Natural killer cell (primary cell): ENCODE measurements around the gene PSME3. TPM values are rescaled to one million over a fixed set of nuclear protein-coding genes. Genes with fewer than 3 reads are reported as not detected.
A peak's percentile ranks its signal among the peaks of the same experiment; 100 is the strongest.

Experiments used
- ATAC-seq, 3 donors: fragments of 150-1000 bp in 2 of 3; fragments of 200-7000 bp in 1 of 3; cut with Tn5 transposase; 1 replicate in 1 of 3; 2 replicates in 2 of 3; pipeline ENCODE4 v1.10.0; 2021; ENCODE audit warnings: mild to moderate bottlenecking in 2 of 3, moderate library complexity in 2 of 3
- DNase-seq, 2 donors: peaks; one replicate each; pipeline versions ENCODE4 v3.0.0 to v3.0.0-alpha.2; 2013 to 2021; ENCODE audit warnings: mixed read lengths in 1 of 2
- H3K27ac ChIP-seq: one replicate; pipeline ENCODE4 v1.5.1; 2013; ENCODE audit warnings: mild to moderate bottlenecking, low read length
- H3K27me3 ChIP-seq: one replicate; pipeline ENCODE4 v1.6.1; 2013; ENCODE audit warnings: low read length; ENCODE audit not compliant: control insufficient read depth, insufficient read depth
- H3K36me3 ChIP-seq: one replicate; pipeline ENCODE4 v1.6.1; 2013; ENCODE audit warnings: low read length; ENCODE audit not compliant: control insufficient read depth, insufficient read depth
- H3K4me1 ChIP-seq: one replicate; pipeline ENCODE4 v1.6.1; 2013; ENCODE audit warnings: low read length; ENCODE audit not compliant: control insufficient read depth, insufficient read depth
- H3K4me3 ChIP-seq: one replicate; pipeline ENCODE4 v1.5.1; 2013; ENCODE audit warnings: low read length
- H3K9me3 ChIP-seq: one replicate; pipeline ENCODE4 v1.6.1; 2013; ENCODE audit warnings: low read length; ENCODE audit not compliant: control insufficient read depth, insufficient read depth
- H3K27ac Mint-ChIP-seq, 2 donors: one replicate each; pipeline ENCODE4 v1.8.0; 2022; ENCODE audit warnings: mild to moderate bottlenecking in 2 of 2, mixed read lengths in 2 of 2, moderate library complexity in 1 of 2
- H3K27me3 Mint-ChIP-seq, 2 donors: one replicate each; pipeline ENCODE4 v1.8.0; 2022; ENCODE audit warnings: low read depth in 2 of 2, mixed read lengths in 2 of 2
- H3K36me3 Mint-ChIP-seq: one replicate; pipeline ENCODE4 v1.8.0; 2022; ENCODE audit warnings: mixed read lengths
- H3K4me1 Mint-ChIP-seq, 2 donors: one replicate each; pipeline ENCODE4 v1.8.0; 2022; ENCODE audit warnings: mixed read lengths in 2 of 2
- H3K4me3 Mint-ChIP-seq: one replicate; pipeline ENCODE4 v1.8.0; 2022; ENCODE audit warnings: mild to moderate bottlenecking, moderate library complexity, mixed read lengths
- H3K9me3 Mint-ChIP-seq, 2 donors: one replicate each; pipeline ENCODE4 v1.8.0; 2022; ENCODE audit warnings: mixed read lengths in 2 of 2
- WGBS: methylation state at CpG from one replicate; pipeline ENCODE4 v1.1.7; 2013; ENCODE audit warnings: missing lambda C conversion rate; ENCODE audit not compliant: insufficient coverage; 5-methylcytosine and 5-hydroxymethylcytosine counted together
- intact Hi-C: fragments of 100-400 bp; cut with micrococcal nuclease; formaldehyde crosslinking; loops from one replicate; pipeline ENCODE4 v1.14.2; 2022
- total RNA-seq, 4 donors: library from RNA; stranded (reverse); fragments of 120-200 nt in 1 of 4; gene quantifications; one replicate each; pipeline versions ENCODE4 v1.2.3 to v1.2.4, GENCODE V29; 2013 to 2022
- TF ChIP-seq, protein P1 (sequence below): fragments of 200-600 bp; IDR thresholded peaks from one replicate; pipeline ENCODE4 v1.8.0; 2022; ENCODE audit warnings: antibody characterized with exemption

The PSME3 gene
- total RNA-seq, 3 donors from 2014 or later (not counting 1 experiment from before 2014, with no cell fraction given): 82.8 to 92.5 (median 90.6) TPM

DNA sequence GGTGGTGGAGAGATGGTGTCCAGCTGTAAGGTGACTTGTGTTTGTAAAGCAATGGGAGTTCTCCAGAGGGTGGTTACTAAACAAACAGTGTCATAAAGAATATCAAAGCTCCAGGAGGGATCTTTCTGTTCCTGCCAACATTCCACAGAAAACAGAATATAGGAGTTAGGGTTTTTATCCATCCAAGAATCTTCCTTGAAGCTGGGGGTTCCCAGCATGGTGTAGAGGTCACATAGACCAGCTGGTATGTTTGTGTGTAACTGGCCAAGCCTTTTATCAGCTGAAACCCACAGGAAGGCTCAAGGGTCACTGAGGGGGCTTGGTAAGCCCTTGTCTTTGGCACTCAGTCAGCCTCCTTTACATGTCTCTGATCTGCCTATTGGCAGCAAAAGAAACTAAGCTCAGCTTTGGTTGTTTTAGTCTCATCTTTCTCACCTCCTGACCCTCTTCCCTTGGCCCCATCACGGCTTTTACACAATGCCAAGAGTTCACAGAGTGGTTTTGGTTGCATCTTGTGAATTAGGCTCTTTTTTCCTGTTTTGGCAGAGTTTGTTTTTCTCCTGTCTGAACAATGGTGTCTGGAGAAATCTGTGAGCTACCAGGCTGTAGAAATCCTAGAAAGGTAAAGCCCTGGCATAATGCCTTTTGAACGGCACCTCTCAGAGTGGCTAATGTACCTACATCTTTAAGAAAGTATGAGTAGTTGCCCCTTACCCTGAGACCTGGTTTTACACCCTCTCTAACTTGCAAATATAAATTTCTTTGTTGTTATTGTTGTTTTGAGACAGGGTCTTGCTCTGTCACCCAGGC is 29.9 kb upstream of the PSME3 start:
- intact Hi-C loops: no loop called here
- no peak overlapping the region for H3K27ac ChIP-seq
- no peaks in the 10 kb centered on the region for H3K36me3 ChIP-seq
- H3K4me3 Mint-ChIP-seq: no peak overlapping the region
- DNase-seq (no peak), ATAC-seq (no peak)
- H3K4me1 Mint-ChIP-seq: peaks cover 7% of the 10 kb centered on the region in 2 donors
- H3K4me1 ChIP-seq: peaks cover 8% of the 10 kb centered on the region
- H3K4me3 ChIP-seq: no peak overlapping the region
- TF ChIP-seq, protein P1, sequence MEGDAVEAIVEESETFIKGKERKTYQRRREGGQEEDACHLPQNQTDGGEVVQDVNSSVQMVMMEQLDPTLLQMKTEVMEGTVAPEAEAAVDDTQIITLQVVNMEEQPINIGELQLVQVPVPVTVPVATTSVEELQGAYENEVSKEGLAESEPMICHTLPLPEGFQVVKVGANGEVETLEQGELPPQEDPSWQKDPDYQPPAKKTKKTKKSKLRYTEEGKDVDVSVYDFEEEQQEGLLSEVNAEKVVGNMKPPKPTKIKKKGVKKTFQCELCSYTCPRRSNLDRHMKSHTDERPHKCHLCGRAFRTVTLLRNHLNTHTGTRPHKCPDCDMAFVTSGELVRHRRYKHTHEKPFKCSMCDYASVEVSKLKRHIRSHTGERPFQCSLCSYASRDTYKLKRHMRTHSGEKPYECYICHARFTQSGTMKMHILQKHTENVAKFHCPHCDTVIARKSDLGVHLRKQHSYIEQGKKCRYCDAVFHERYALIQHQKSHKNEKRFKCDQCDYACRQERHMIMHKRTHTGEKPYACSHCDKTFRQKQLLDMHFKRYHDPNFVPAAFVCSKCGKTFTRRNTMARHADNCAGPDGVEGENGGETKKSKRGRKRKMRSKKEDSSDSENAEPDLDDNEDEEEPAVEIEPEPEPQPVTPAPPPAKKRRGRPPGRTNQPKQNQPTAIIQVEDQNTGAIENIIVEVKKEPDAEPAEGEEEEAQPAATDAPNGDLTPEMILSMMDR: no peak
- H3K36me3 Mint-ChIP-seq: no peaks in the 10 kb centered on the region
- no peaks in the 10 kb centered on the region for H3K27me3 ChIP-seq
- no peak overlapping the region for H3K27ac Mint-ChIP-seq
- no peaks in the 10 kb centered on the region for H3K9me3 Mint-ChIP-seq
- no peaks in the 10 kb centered on the region for H3K9me3 ChIP-seq
- WGBS: 84% methylated on average over 2 of the region's 2 CpGs
- H3K27me3 Mint-ChIP-seq: peaks cover 0 to 3% of the 10 kb centered on the region in 2 donors

DNA sequence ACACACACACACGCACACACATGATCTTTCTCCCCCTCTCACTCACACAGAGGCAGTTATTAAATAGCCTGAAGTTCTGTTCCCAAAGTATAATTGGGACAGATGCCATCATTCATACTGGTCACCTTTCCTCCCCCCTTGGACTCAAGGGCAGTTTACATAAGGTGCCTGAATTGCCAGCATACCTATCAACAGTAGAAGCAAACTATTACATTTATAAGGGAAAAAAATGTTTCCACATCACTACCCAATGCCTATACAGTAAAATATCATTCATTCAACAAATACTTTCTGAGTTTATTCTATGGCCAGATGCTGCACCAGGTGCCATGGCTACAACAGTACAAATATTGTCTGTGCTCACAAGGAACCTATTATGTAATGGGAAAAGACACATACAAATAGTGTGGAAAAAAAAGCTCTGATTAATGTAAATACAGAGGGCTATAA is 28.3 kb upstream of the PSME3 start:
- no peak for ATAC-seq
- 96% methylated on average over 1 of the region's 1 CpG for WGBS
- H3K4me1 ChIP-seq: no peaks in the 10 kb centered on the region
- Mint-ChIP-seq H3K27ac (no peak overlapping the region), H3K36me3 (no peaks in the 10 kb centered on the region), H3K4me1 (no peaks in the 10 kb centered on the region), H3K9me3 (no peaks in the 10 kb centered on the region), H3K27me3 (no peaks in the 10 kb centered on the region), H3K4me3 (no peak overlapping the region)
- TF ChIP-seq, protein P1: no peak
- no peak for DNase-seq
- H3K27me3 ChIP-seq: no peaks in the 10 kb centered on the region
- no peaks in the 10 kb centered on the region for H3K9me3 ChIP-seq
- no peak overlapping the region for H3K27ac ChIP-seq
- no peak overlapping the region for H3K4me3 ChIP-seq
- intact Hi-C loops: no loop called here
- peaks cover 8% of the 10 kb centered on the region for H3K36me3 ChIP-seq

DNA sequence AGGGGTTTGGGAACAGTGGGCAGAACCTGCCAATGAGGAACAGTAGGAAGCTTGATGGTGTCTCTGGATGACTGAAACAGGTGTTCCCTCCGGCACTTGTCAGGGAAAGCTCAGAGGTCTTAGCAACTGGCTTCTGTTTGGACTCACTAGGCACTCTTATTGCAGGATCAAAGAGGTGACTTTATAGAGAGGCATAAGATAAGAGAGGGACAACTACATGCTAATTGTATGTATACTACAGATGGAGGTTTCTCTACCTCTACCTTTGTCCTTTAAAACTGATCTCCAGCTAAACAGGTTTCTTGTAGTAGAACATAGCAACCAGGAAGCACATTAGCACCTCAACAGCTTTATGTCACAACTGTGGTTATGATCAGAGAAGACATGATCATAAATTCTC is 26.9 kb upstream of the PSME3 start:
- Histone ChIP-seq H3K4me3 (no peak overlapping the region), H3K9me3 (no peaks in the 10 kb centered on the region), H3K4me1 (no peaks in the 10 kb centered on the region), H3K27me3 (no peaks in the 10 kb centered on the region), H3K36me3 (peaks cover 20% of the 10 kb centered on the region), H3K27ac (no peak overlapping the region)
- Mint-ChIP-seq H3K9me3 (no peaks in the 10 kb centered on the region), H3K4me3 (no peak overlapping the region), H3K36me3 (peaks cover 8% of the 10 kb centered on the region), H3K4me1 (no peaks in the 10 kb centered on the region), H3K27ac (no peak overlapping the region), H3K27me3 (no peaks in the 10 kb centered on the region)
- WGBS: 95% methylated on average over 1 of the region's 1 CpG
- intact Hi-C loops: no loop called here
- no peak for DNase-seq
- no peak for ATAC-seq
- TF ChIP-seq, protein P1: no peak

DNA sequence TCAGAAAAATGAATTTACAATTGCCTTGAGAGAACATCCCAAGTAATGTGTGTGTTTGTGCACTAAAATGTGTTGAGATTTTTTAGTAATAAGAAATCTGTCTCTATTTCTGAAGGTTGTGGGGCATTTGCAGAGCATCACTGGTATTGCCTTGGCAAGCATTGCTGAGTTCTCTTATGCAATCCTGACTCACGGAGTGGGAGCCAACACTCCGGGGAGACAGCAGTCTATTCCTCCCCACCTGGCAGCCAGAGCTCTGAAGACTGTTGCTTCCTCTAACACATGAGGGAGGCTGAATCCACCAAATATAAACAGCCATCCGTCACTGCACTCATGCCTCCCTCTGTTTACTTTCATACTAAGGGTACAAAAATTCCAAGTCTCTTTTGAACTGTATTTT is 23.9 kb upstream of the PSME3 start:
- Mint-ChIP-seq H3K4me1 (no peaks in the 10 kb centered on the region), H3K4me3 (no peak overlapping the region), H3K36me3 (peaks cover 8% of the 10 kb centered on the region), H3K27ac (peak overlapping the region in 1 of 2 donors; percentile 38), H3K9me3 (no peaks in the 10 kb centered on the region), H3K27me3 (no peaks in the 10 kb centered on the region)
- H3K4me1 ChIP-seq: no peaks in the 10 kb centered on the region
- TF ChIP-seq, protein P1: no peak
- no peaks in the 10 kb centered on the region for H3K27me3 ChIP-seq
- ATAC-seq (no peak), DNase-seq (no peak)
- 94% methylated on average over 3 of the region's 3 CpGs for WGBS
- H3K4me3 ChIP-seq: no peak overlapping the region
- peaks cover 38% of the 10 kb centered on the region for H3K36me3 ChIP-seq
- H3K27ac ChIP-seq: no peak overlapping the region
- H3K9me3 ChIP-seq: no peaks in the 10 kb centered on the region
- intact Hi-C loops: no loop called here
